HG03558 (cell line): ENCODE data around the gene FOXP3.

Experiments used
- ATAC-seq: cut with Tn5 transposase; IDR thresholded peaks from one replicate; pipeline ENCODE4 v1.9.1; 2021; ENCODE audit warnings: moderate number of reproducible peaks; ENCODE audit not compliant: unreplicated experiment; ENCODE audit errors: extremely low read depth

The FOXP3 gene

GRCh38 chrX:49251325-49251724 is 13.2 kb downstream of the FOXP3 start:
- ATAC-seq: no peak

- no peak for ATAC-seq
Observed at GRCh38 chrX:49250578-49250977, 13.9 kb downstream of the FOXP3 start.

DNA sequence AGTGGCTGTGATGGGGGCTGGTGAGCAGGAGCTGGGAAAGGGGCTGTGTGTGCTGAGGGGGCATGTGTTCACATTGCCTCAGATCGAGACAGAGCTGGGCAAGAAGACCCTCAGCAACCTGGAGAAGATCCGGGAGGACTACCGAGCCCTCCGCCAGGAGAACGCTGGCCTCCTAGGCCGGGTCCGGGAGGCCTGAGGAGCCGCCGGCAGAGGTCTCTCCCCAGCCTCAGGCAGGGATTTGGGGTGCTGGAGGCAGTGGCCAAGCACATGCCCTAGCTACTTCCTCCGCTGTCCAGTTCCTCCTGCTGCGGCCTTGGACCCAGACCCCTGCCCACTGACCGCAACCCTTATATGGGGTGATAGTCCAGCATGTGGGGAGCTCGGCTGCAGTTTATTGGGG is 14.4 kb downstream of the FOXP3 start:
- no peak for ATAC-seq

DNA sequence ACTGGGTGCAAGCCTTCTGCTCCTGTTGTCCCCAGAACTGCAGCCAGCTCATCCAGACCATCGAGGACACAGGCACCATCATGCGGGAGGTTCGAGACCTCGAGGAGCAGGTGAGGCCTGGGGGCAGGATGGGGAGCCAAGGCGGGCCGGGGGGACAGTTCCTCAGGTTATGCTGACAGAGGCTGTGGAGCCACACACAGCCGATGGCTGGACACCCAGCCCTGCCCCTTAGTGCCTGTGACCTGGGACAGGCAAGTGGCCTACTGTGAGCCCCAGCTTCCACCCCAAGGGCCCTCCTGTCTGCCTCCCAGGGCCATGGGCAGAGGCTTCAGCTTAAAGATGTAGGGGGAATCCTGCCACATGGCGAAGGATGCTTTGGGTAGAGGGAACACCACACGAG is 14.9 kb downstream of the FOXP3 start:
- no peak for ATAC-seq

DNA sequence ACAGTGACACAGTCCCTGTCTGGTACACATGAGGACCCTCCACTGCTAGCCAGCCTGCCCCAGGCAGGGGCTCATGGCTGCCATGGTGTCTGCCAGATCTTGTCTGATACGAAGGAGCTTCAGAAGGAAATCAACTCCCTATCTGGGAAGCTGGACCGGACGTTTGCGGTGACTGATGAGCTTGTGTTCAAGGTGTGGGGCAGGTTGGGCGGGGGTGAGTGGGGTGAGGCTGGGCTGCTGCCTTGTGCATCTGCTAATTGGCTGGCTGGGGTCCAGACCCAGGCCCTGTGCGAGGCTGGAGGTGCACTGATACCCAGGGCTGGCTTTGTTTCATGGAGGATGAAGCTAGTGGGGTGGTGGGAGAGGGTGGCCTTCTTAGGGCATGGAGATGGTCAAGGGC is 15.4 kb downstream of the FOXP3 start:
- ATAC-seq: no peak

- no peak for ATAC-seq
Observed at GRCh38 chrX:49247916-49248811, 16.3 kb downstream of the FOXP3 start.

DNA sequence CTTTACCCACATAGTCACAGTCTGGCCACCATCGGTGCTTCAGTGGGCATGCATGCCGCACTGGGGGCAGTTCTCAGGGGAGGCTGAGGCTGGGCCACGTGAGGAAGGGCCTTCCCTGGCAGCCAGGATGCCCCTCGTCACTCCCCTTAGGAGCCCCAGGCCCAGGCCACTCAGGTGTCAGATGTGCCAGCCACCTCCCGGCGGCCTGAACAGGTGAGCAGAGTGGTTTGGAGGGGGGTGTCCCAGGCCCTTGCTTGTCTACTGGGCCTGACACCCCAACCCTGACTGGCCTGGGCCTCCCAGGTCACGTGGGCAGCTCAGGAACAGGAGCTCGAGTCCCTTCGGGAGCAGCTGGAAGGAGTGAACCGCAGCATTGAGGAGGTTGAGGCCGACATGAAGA is 17.2 kb downstream of the FOXP3 start:
- ATAC-seq: no peak

DNA sequence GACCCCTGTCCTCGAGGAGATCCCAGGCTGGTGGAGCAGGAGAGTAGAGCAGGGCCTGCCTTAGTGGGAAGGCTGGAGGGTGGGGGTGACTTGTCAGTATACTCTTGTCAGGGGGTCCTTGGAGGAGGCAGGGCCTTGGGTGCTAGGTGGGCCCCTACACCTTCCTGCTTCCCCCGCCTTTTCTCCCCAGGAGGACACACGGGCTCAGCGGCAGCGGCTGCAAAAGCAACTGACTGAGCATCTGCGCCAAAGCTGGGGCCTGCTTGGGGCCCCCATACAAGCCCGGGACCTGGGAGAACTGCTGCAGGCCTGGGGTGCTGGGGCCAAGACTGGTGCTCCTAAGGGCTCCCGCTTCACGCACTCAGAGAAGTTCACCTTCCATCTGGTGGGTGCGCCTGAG is 18.0 kb downstream of the FOXP3 start:
- no peak for ATAC-seq

- ATAC-seq: no peak
Observed at GRCh38 chrX:49244207-49244606, 20.3 kb downstream of the FOXP3 start.

DNA sequence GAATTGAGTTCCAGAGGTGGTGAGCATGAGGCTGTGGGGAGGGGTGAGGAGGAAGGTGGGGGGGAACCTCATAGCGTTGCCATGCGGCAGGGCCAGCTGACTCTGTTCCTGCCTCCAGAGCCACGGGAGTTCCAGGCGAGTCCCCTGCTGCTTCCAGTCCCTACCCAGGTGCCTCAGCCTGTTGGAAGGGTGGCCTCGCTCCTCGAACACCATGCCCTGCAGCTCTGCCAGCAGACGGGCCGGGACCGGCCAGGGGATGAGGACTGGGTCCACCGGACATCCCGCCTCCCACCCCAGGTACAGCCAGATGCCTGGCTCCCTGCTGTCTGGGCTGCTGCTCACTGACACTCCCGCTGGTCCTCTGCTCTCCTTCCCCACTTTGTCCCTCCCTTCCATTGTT is 21.3 kb downstream of the FOXP3 start:
- no peak for ATAC-seq

DNA sequence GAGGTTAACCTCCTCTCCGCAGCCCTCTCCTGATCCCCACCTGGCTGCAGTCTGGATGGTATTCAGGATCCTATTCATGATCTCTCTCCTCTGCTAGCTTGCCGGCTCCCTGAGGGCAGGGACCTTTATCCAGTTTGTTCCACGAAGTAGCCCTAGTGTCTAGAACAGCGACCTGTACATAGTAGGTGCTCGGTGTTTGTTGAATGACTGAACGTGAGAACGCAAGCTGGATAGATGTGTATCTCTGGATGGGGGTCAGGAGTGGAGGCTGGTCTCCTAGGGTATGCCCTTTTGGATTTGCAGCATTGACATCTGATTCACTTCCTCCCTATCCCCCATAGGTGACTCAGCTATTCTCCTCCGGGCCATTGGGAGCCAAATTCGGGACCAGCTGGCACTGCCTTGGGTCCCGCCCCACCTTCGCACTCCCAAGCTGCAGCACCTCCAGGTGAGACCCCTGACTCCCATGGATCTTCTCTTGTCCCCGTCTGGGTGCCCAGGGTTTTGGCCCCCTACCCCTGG is 21.9 kb downstream of the FOXP3 start:
- ATAC-seq: no peak

- no peak for ATAC-seq
Observed at GRCh38 chrX:49238735-49239134, 25.8 kb downstream of the FOXP3 start.

- ATAC-seq: no peak
Observed at GRCh38 chrX:49237060-49237459, 27.4 kb downstream of the FOXP3 start.

DNA sequence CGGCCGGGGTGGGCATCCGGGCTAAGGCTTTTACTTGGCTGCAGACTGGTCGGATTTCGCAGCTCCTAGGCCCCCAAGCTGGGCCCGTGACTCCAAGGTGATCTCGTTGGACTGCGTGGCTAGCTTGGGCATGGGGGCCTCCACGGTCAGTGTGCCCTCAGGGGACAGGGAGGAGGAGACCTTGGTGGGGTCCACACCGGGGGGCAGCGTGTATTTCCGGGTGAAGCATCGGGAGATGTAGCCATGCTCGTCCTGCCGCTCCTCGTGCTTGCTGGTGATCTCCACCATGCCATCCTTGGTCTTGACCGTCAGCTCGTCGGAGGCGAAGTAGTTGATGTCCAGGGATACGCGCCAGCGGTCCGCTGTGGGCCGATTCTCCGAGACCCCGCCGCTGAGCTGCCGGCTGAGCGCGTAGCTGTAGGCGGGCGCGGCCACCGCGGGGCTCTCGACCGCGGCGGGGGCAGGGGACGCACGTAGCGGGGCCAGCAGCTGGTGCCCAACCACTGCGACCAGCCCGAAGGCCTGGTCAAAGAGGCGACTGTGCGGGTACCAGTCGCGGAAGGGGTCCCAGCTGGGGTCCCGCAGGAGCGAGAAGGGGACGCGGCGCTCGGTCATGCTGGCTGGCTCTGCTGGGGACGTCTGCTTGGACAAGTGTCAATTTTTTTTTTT is 30.5 kb downstream of the FOXP3 start:
- no peak for ATAC-seq

- ATAC-seq: no peak
Observed at GRCh38 chrX:49233176-49233575, 31.3 kb downstream of the FOXP3 start, which contains the start of gene CACNA1F. TSS of gene CACNA1F (minus strand) at chrX:49233340. CDS start at chrX:49233309, 31 bp downstream.

DNA sequence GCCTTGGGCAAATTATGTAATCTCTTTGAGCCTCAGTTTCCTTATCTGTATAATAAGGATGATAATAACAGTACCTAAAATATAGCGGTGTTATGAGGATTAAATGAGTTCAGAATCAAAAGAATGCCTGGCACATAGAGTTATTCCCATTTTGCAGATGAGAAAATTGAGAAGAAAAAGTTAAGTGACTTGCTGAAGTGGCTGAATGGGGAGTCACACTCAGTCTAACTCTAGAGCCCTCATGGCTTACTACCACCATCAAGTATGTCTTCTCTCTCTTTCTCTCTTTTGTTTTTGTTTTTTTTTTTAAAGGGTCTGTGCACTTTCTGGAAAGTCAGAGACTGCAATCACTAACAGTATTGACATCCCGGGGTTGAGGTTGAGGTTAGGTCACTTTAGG is 32.0 kb downstream of the FOXP3 start:
- ATAC-seq: no peak

- ATAC-seq: no peak
Observed at GRCh38 chrX:49231333-49232000, 33.0 kb downstream of the FOXP3 start.

DNA sequence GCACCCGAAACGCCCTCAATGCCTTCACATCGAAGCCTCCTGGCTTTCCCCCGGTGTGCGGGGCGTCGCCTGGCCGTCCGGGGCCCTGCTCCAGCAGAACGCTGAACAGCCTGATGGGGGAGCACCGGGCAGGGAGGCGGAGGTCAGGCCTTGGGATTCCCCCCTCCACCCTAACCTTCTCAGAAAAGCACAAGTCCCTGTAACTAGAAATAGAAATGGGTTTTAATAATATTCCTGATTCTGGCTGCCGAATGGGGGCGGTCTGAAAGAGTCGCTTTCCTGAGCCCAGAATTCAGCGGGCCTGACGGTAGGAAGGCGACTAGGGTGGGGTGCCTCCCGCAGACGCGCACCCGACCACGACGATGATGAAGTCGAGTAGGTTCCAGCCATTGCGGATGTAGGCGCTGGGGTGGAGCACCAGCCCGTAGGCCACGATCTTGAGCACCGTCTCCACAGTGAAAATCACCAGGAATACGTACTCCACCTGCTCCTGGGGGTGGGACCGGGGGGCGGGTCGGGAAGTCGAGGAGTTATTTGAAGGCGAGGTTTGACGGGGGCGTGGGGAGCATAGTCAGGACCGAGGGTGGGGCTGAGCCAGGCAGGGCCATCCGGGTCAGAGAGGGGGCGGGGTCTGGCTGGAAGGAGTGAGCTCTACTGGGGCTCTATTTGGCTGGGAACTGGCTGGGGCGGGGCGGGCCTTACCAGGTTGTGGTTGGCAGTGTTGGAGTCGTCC is 33.8 kb downstream of the FOXP3 start:
- ATAC-seq: no peak

DNA sequence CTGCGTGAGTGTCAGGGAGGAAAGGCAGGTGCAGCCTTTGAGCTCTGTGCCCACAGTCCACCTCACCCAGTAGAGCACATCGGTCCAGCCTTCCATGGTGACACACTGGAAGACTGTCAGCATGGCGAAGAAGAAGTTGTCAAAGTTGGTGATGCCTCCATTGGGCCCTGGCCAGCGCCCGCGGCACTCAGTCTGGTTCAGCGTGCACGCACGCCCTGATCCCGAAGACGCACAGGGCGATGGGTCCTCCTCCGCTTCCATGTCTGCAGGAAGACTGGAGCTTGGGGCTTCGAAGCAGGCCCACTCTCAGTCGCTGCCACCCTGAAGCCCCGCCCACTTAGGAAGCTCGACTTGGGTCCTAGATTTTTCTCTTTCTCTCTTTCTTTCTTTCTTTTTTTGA is 36.3 kb downstream of the FOXP3 start:
- ATAC-seq: no peak

DNA sequence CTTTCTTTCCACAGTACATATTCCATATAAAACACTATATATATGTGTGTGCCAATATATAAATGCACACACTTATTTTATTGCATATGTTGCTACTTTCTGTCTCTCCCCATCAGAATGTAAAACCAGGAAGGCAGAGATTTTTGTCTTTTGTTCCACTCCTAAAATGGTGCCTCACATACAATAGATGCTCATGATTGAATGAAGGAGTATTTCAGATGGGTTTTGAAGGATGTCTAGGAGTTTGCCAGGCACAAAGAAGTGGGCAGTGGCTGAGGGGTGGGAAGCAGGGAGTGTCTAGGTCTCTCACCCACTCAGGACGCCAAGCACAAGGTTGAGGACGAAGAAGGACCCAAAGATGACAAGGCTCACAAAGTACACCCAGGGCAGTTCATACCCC is 36.8 kb downstream of the FOXP3 start:
- no peak for ATAC-seq
